Type B pancreatic cell (in vitro differentiated cells): ENCODE results near the gene TRAPPC6A. TPM values are rescaled to one million over a fixed set of nuclear protein-coding genes. Genes with fewer than 3 reads are reported as not detected.

Experiments
- DNase-seq: peaks from one replicate; pipeline ENCODE4 v3.0.0; 2021; ENCODE audit warnings: mixed read lengths; ENCODE audit not compliant: unreplicated experiment; ENCODE audit errors: extremely low spot score
- H3K27ac Mint-ChIP-seq: 2 replicates; pipeline ENCODE4 v1.8.0; 2021; ENCODE audit warnings: mild to moderate bottlenecking, mixed read lengths
- H3K27me3 Mint-ChIP-seq: 2 replicates; pipeline ENCODE4 v1.8.0; 2021; ENCODE audit warnings: mixed read lengths
- H3K36me3 Mint-ChIP-seq: 2 replicates; pipeline ENCODE4 v1.8.0; 2021; ENCODE audit warnings: mixed read lengths
- H3K4me1 Mint-ChIP-seq: one replicate; pipeline ENCODE4 v1.8.0; 2021; ENCODE audit warnings: mixed read lengths; ENCODE audit not compliant: unreplicated experiment
- H3K4me3 Mint-ChIP-seq: 2 replicates; pipeline ENCODE4 v1.8.0; 2021; ENCODE audit warnings: mild to moderate bottlenecking, mixed read lengths
- H3K9me3 Mint-ChIP-seq: 2 replicates; pipeline ENCODE4 v1.8.0; 2021; ENCODE audit warnings: mixed read lengths
- CTCF ChIP-seq: fragments of 200-600 bp; sonication (generic); conservative IDR thresholded peaks from 2 replicates; pipeline ENCODE4 v1.5.0; 2021; ENCODE audit warnings: antibody characterized with exemption, mild to moderate bottlenecking
- total RNA-seq: library from RNA; stranded (reverse); gene quantifications from 2 replicates; pipeline ENCODE4 v1.2.1, GENCODE V29; 2021; ENCODE audit warnings: low replicate concordance

The TRAPPC6A gene
- total RNA-seq, 1 donor from 2014 or later, result 36.7 TPM

- no peaks in the 10 kb centered on the region for H3K27me3 Mint-ChIP-seq
- no peak overlapping the region for H3K4me3 Mint-ChIP-seq
- H3K27ac Mint-ChIP-seq, result peak overlapping the region; percentile 30
- no peaks in the 10 kb centered on the region for H3K36me3 Mint-ChIP-seq
- peaks cover 13% of the 10 kb centered on the region for H3K4me1 Mint-ChIP-seq
- no peaks in the 10 kb centered on the region for H3K9me3 Mint-ChIP-seq
- no peak for DNase-seq
- no peak for TF ChIP-seq CTCF
Measured at GRCh38 chr19:45171211-45171623, 6.8 kb downstream of the TRAPPC6A start.

- Mint-ChIP-seq H3K36me3 (no peaks in the 10 kb centered on the region), H3K4me3 (no peak overlapping the region), H3K9me3 (no peaks in the 10 kb centered on the region), H3K4me1 (peaks cover 11% of the 10 kb centered on the region), H3K27ac (peak overlapping the region; percentile 30), H3K27me3 (no peaks in the 10 kb centered on the region)
- no peak for TF ChIP-seq CTCF
- no peak for DNase-seq
Measured at GRCh38 chr19:45170146-45171106, 7.6 kb downstream of the TRAPPC6A start.

GRCh38 chr19:45169602-45170001, 8.4 kb downstream of the TRAPPC6A start:
- no peaks in the 10 kb centered on the region for H3K36me3 Mint-ChIP-seq
- H3K4me3 Mint-ChIP-seq, result no peak overlapping the region
- no peak overlapping the region for H3K27ac Mint-ChIP-seq
- DNase-seq, result no peak
- H3K4me1 Mint-ChIP-seq, result peaks cover 9% of the 10 kb centered on the region
- no peaks in the 10 kb centered on the region for H3K27me3 Mint-ChIP-seq
- TF ChIP-seq CTCF, result no peak
- H3K9me3 Mint-ChIP-seq, result no peaks in the 10 kb centered on the region

- H3K36me3 Mint-ChIP-seq, result no peaks in the 10 kb centered on the region
- no peak for DNase-seq
- TF ChIP-seq CTCF, result no peak
- no peaks in the 10 kb centered on the region for H3K9me3 Mint-ChIP-seq
- no peak overlapping the region for H3K4me3 Mint-ChIP-seq
- H3K27me3 Mint-ChIP-seq, result no peaks in the 10 kb centered on the region
- peaks cover 9% of the 10 kb centered on the region for H3K4me1 Mint-ChIP-seq
- no peak overlapping the region for H3K27ac Mint-ChIP-seq
Measured at GRCh38 chr19:45168767-45169351, 9.2 kb downstream of the TRAPPC6A start.

GRCh38 chr19:45166723-45167252, 11.2 kb downstream of the TRAPPC6A start:
- peak overlapping the region; percentile 72 for H3K27ac Mint-ChIP-seq

More at GRCh38 chr19:45166723-45167252, 11.2 kb downstream of the TRAPPC6A start:
- DNase-seq, result no peak
- Mint-ChIP-seq H3K27me3 (no peaks in the 10 kb centered on the region), H3K9me3 (no peaks in the 10 kb centered on the region), H3K36me3 (no peaks in the 10 kb centered on the region), H3K4me3 (peak overlapping the region; percentile 41), H3K4me1 (peaks cover 9% of the 10 kb centered on the region)
- no peak for TF ChIP-seq CTCF
